HCT116 (cell line): Measurements from ENCODE around the gene CDC42SE2. TPM values are rescaled to one million over a fixed set of nuclear protein-coding genes. Genes with fewer than 3 reads are reported as not detected.

Experiments
- ATAC-seq: fragments of 200-7000 bp; cut with Tn5 transposase; 2 replicates; pipeline ENCODE4 v1.9.1; 2020; ENCODE audit warnings: mild to moderate bottlenecking, moderate library complexity
- BruUV-seq: library from RNA; stranded (reverse); fragments of 400-500 nt; replicated peaks from 2 replicates; lab custom pipeline; 2021; lab: Mats Ljungman, UMichigan
- CTCF ChIA-PET: fragments of 300-600 bp; sonication (Branson Sonifier 250); formaldehyde crosslinking; loops from one replicate; lab custom pipeline; 2021; ENCODE audit warnings: antibody characterized with exemption; lab: Charles Lee
- POLR2A ChIA-PET: fragments of 300-600, 350-600 bp; sonication (Branson Sonifier 250); formaldehyde crosslinking; loops from one replicate; lab custom pipeline; 2021; ENCODE audit warnings: antibody characterized with exemption; lab: Charles Lee
- RAD21 ChIA-PET, 2 experiments: fragments of 300-600 bp; sonication (Branson Sonifier 250); formaldehyde crosslinking; loops; one replicate each; lab custom pipeline; 2023; ENCODE audit warnings: low total read pairs in 2 of 2; ENCODE audit not compliant: uncharacterized antibody in 2 of 2, unreplicated experiment in 2 of 2, low non-redundant PET in 1 of 2; lab: Charles Lee
- DNase-seq: peaks from one replicate; pipeline ENCODE4 v3.0.0-alpha.2; 2010; ENCODE audit warnings: low read depth, low spot score
- H2AFZ ChIP-seq: fragments of 200-600 bp; shearing (Covaris generic), sonication (generic); 2 replicates; pipeline ENCODE4 v1.6.1; 2017; ENCODE audit warnings: low read depth, mixed run types, mixed read lengths, antibody characterized with exemption, low read length; ENCODE audit not compliant: poor library complexity, severe bottlenecking
- H3K27ac ChIP-seq: 2 replicates; pipeline ENCODE4 v1.5.1; 2012; ENCODE audit warnings: low read depth, low read length
- H3K27me3 ChIP-seq: fragments of 200-600 bp; sonication (generic); 2 replicates; pipeline ENCODE4 v1.6.1; 2016; ENCODE audit warnings: mixed run types, low read length, mixed read lengths; ENCODE audit not compliant: insufficient read depth
- H3K36me3 ChIP-seq, 2 experiments: fragments of 200-500 bp in 1 of 2; fragments of 200-600 bp in 1 of 2; sonication (Bioruptor generic) in 1 of 2; sonication (generic) in 1 of 2; 2 replicates each; pipeline versions ENCODE4 v1.5.1 to v1.6.1; 2014 to 2016; ENCODE audit warnings: low read length in 2 of 2, inconsistent platforms in 1 of 2, mixed read lengths in 1 of 2, mixed run types in 1 of 2; ENCODE audit not compliant: insufficient read depth in 2 of 2, control insufficient read depth in 1 of 2
- H3K4me1 ChIP-seq, 2 experiments: fragments of 200-600 bp in 1 of 2; sonication (generic) in 1 of 2; 2 replicates each; pipeline versions ENCODE4 v1.5.1 to v1.6.1; 2012 to 2017; ENCODE audit warnings: low read length in 2 of 2, inconsistent platforms in 1 of 2, mild to moderate bottlenecking in 1 of 2, mixed read lengths in 1 of 2, mixed run types in 1 of 2, moderate library complexity in 1 of 2; ENCODE audit not compliant: insufficient read depth in 2 of 2, control insufficient read depth in 1 of 2
- H3K4me2 ChIP-seq: fragments of 200-600 bp; sonication (generic); 2 replicates; pipeline ENCODE4 v1.6.1; 2017; ENCODE audit warnings: mixed run types, low read length, mixed read lengths
- H3K4me3 ChIP-seq, 2 experiments: fragments of 200-600 bp in 1 of 2; sonication (generic) in 1 of 2; replicated peaks in 1 of 2; 2 replicates each; pipeline ENCODE4 v1.5.1; 2011 to 2016; ENCODE audit warnings: low read length in 2 of 2, control low read depth in 1 of 2, low read depth in 1 of 2, mild to moderate bottlenecking in 1 of 2, mixed read lengths in 1 of 2, mixed run types in 1 of 2
- H3K79me2 ChIP-seq: fragments of 200-600 bp; sonication (generic); 2 replicates; pipeline ENCODE4 v1.6.1; 2017; ENCODE audit warnings: mild to moderate bottlenecking, mixed run types, low read length, moderate library complexity, mixed read lengths; ENCODE audit not compliant: insufficient read depth
- H3K9ac ChIP-seq: fragments of 200-600 bp; sonication (generic); 2 replicates; pipeline ENCODE4 v1.6.1; 2016; ENCODE audit warnings: low read length, mixed read lengths
- H3K9me2 ChIP-seq: fragments of 200-600 bp; sonication (generic), shearing (Covaris generic); 2 replicates; pipeline ENCODE4 v1.6.1; 2017; ENCODE audit warnings: mixed run types, mild to moderate bottlenecking, moderate library complexity; ENCODE audit not compliant: insufficient read depth
- H3K9me3 ChIP-seq, 2 experiments: fragments of 200-500 bp in 1 of 2; fragments of 200-600 bp in 1 of 2; sonication (Bioruptor generic) in 1 of 2; sonication (generic) in 1 of 2; 2 replicates each; pipeline ENCODE4 v1.6.1; 2014 to 2017; ENCODE audit warnings: low read length in 2 of 2, mixed read lengths in 2 of 2, inconsistent platforms in 1 of 2, low read depth in 1 of 2, mild to moderate bottlenecking in 1 of 2, mixed run types in 1 of 2, moderate library complexity in 1 of 2; ENCODE audit not compliant: control insufficient read depth in 1 of 2, insufficient read depth in 1 of 2
- H4K20me1 ChIP-seq: fragments of 200-600 bp; sonication (generic), shearing (Covaris generic); 2 replicates; pipeline ENCODE4 v1.6.1; 2017; ENCODE audit warnings: mixed run types, mild to moderate bottlenecking, moderate library complexity; ENCODE audit not compliant: insufficient read depth
- ATF3 ChIP-seq: IDR thresholded peaks from 2 replicates; pipeline ENCODE4 v1.6.1; 2012
- CEBPB ChIP-seq: IDR thresholded peaks from 2 replicates; pipeline ENCODE4 v1.6.1; 2012; ENCODE audit warnings: low read depth
- CTCF ChIP-seq, 3 experiments: fragments of 200-600 bp in 1 of 3; sonication (generic) in 1 of 3; IDR thresholded peaks in 2 of 3; conservative IDR thresholded peaks in 1 of 3; 2 replicates each; pipeline ENCODE4 v1.5.1; 2012 to 2017; ENCODE audit warnings: low read depth in 2 of 3, low read length in 2 of 3, antibody characterized with exemption in 1 of 3, borderline replicate concordance in 1 of 3, control low read depth in 1 of 3, mild to moderate bottlenecking in 1 of 3, mixed read lengths in 1 of 3, mixed run types in 1 of 3, moderate library complexity in 1 of 3; ENCODE audit not compliant: insufficient read depth in 1 of 3
- EGR1 ChIP-seq: IDR thresholded peaks from 2 replicates; pipeline ENCODE4 v1.6.1; 2012; ENCODE audit warnings: low read depth
- ELF1 ChIP-seq: IDR thresholded peaks from 2 replicates; pipeline ENCODE4 v1.6.1; 2012; ENCODE audit warnings: low read depth, borderline replicate concordance
- EZH2 ChIP-seq: fragments of 200-600 bp; sonication (generic); IDR thresholded peaks from 2 replicates; pipeline ENCODE4 v1.6.1; 2017; ENCODE audit warnings: antibody characterized with exemption, mixed run types
- EZH2phosphoT487 ChIP-seq: fragments of 200-600 bp; IDR thresholded peaks from 2 replicates; pipeline ENCODE4 v1.6.1; 2018; ENCODE audit warnings: antibody characterized with exemption, borderline replicate concordance
- JUND ChIP-seq: IDR thresholded peaks from 2 replicates; pipeline ENCODE4 v1.6.1; 2012
- MAX ChIP-seq: IDR thresholded peaks from 2 replicates; pipeline ENCODE4 v1.6.1; 2012
- POLR2A ChIP-seq: IDR thresholded peaks from 2 replicates; pipeline ENCODE4 v1.7.0; 2011; ENCODE audit warnings: borderline replicate concordance; ENCODE audit not compliant: insufficient read depth, insufficient read length; ENCODE audit errors: extremely low read depth
- REST ChIP-seq: IDR thresholded peaks from 2 replicates; pipeline ENCODE4 v1.6.1; 2012; ENCODE audit warnings: low read depth
- SIN3A ChIP-seq: IDR thresholded peaks from 2 replicates; pipeline ENCODE4 v1.6.1; 2012; ENCODE audit warnings: low read depth
- SRF ChIP-seq: IDR thresholded peaks from 2 replicates; pipeline ENCODE4 v1.6.1; 2012; ENCODE audit warnings: low read depth
- TCF7L2 ChIP-seq: IDR thresholded peaks from 2 replicates; pipeline ENCODE4 v1.7.0; 2011; ENCODE audit warnings: borderline replicate concordance, inconsistent platforms; ENCODE audit not compliant: insufficient read depth, insufficient read length; ENCODE audit errors: extremely low read depth
- YY1 ChIP-seq: IDR thresholded peaks from 2 replicates; pipeline ENCODE4 v1.6.1; 2011; ENCODE audit warnings: low read length, low read depth, moderate library complexity, mild to moderate bottlenecking; ENCODE audit not compliant: insufficient replicate concordance; ENCODE audit errors: extremely low read depth
- ZBTB33 ChIP-seq: IDR thresholded peaks from 2 replicates; pipeline ENCODE4 v1.6.1; 2011; ENCODE audit warnings: mild to moderate bottlenecking, low read length, moderate library complexity; ENCODE audit not compliant: insufficient replicate concordance; ENCODE audit errors: extremely low read depth
- intact Hi-C: fragments of 100-400 bp; cut with micrococcal nuclease; formaldehyde crosslinking; loops from 2 replicates; pipeline ENCODE4 v1.10.0; 2022
- total RNA-seq: library from RNA; stranded (reverse); gene quantifications from one replicate; pipeline ENCODE4 v1.2.1, GENCODE V29; 2021; ENCODE audit not compliant: unreplicated experiment

Gene CDC42SE2
- total RNA-seq, 1 experiment from 2014 or later: 27.0 TPM

GRCh38 chr5:131297886-131298285, 34.0 kb downstream of the CDC42SE2 start:
- ChIA-PET CTCF (no interaction called here), POLR2A (no interaction called here), RAD21 (no interaction called here)
- H3K9me2 ChIP-seq: no peaks in the 10 kb centered on the region
- no peaks in the 10 kb centered on the region for H3K27me3 ChIP-seq
- TF ChIP-seq YY1 (no peak), CEBPB (no peak), SRF (no peak), SIN3A (no peak), ZBTB33 (no peak), ELF1 (no peak), EZH2 (no peak), POLR2A (no peak), ATF3 (no peak), CTCF (IDR thresholded peaks at IDR 0.05 in 2 of 3, conservative IDR thresholded peaks at IDR 0.05 in 1 of 3; ENCODE audit: borderline replicate concordance in 1 of 3, insufficient read depth in 1 of 3, low read depth in 2 of 3, low read length in 2 of 3) (no peak), TCF7L2 (no peak), REST (no peak), MAX (no peak), EZH2phosphoT487 (no peak), JUND (no peak), EGR1 (no peak)
- no peak overlapping the region for H2AFZ ChIP-seq
- ATAC-seq: no peak
- no peak for DNase-seq
- no peaks in the 10 kb centered on the region for H3K4me1 ChIP-seq
- H3K4me3 ChIP-seq: no peak overlapping the region
- no peaks in the 10 kb centered on the region for H4K20me1 ChIP-seq
- no peak overlapping the region for H3K9ac ChIP-seq
- H3K9me3 ChIP-seq: no peaks in the 10 kb centered on the region
- H3K27ac ChIP-seq: no peak overlapping the region
- peaks cover 79% of the 10 kb centered on the region for H3K79me2 ChIP-seq
- intact Hi-C loops: no loop called here
- no peak overlapping the region for H3K4me2 ChIP-seq
- H3K36me3 ChIP-seq: no peaks in the 10 kb centered on the region
- BruUV-seq: no TSS peak
